Measurements from ENCODE around the gene SIRPB2. TPM values are rescaled to one million over a fixed set of nuclear protein-coding genes. Genes with fewer than 3 reads are reported as not detected.

The SIRPB2 gene
- total RNA-seq, 1 donor from 2014 or later: not detected

- peaks cover 4% of the 10 kb centered on the region for H3K9me3 Mint-ChIP-seq (ENCODE audit: unreplicated experiment)
- no peak for DNase-seq
- H3K36me3 Mint-ChIP-seq (ENCODE audit: unreplicated experiment): peaks cover 13% of the 10 kb centered on the region
- no peak overlapping the region for H3K4me3 Mint-ChIP-seq (ENCODE audit: unreplicated experiment)
- H3K27ac Mint-ChIP-seq (ENCODE audit: unreplicated experiment): no peak overlapping the region
- TF ChIP-seq CTCF (IDR thresholded peaks at IDR 0.05; ENCODE audit: partially characterized antibody, unreplicated experiment): no peak
- no peaks in the 10 kb centered on the region for H3K27me3 Mint-ChIP-seq (ENCODE audit: unreplicated experiment)
- H3K4me1 Mint-ChIP-seq (ENCODE audit: low read depth, unreplicated experiment): no peaks in the 10 kb centered on the region
Observed at GRCh38 chr20:1443085-1443484, 48.1 kb downstream of the SIRPB2 start.

- Mint-ChIP-seq H3K4me1 (ENCODE audit: low read depth, unreplicated experiment) (no peaks in the 10 kb centered on the region), H3K36me3 (ENCODE audit: unreplicated experiment) (peaks cover 13% of the 10 kb centered on the region), H3K27ac (ENCODE audit: unreplicated experiment) (no peak overlapping the region), H3K4me3 (ENCODE audit: unreplicated experiment) (no peak overlapping the region), H3K27me3 (ENCODE audit: unreplicated experiment) (no peaks in the 10 kb centered on the region), H3K9me3 (ENCODE audit: unreplicated experiment) (peaks cover 3% of the 10 kb centered on the region)
- no peak for TF ChIP-seq CTCF (IDR thresholded peaks at IDR 0.05; ENCODE audit: partially characterized antibody, unreplicated experiment)
- no peak for DNase-seq
Observed at GRCh38 chr20:1442304-1442703, 48.9 kb downstream of the SIRPB2 start.

- Mint-ChIP-seq H3K4me1 (ENCODE audit: low read depth, unreplicated experiment) (no peaks in the 10 kb centered on the region), H3K27ac (ENCODE audit: unreplicated experiment) (no peak overlapping the region), H3K36me3 (ENCODE audit: unreplicated experiment) (peaks cover 13% of the 10 kb centered on the region), H3K27me3 (ENCODE audit: unreplicated experiment) (peaks cover 3% of the 10 kb centered on the region), H3K9me3 (ENCODE audit: unreplicated experiment) (peaks cover 3% of the 10 kb centered on the region), H3K4me3 (ENCODE audit: unreplicated experiment) (no peak overlapping the region)
- no peak for DNase-seq
- no peak for TF ChIP-seq CTCF (IDR thresholded peaks at IDR 0.05; ENCODE audit: partially characterized antibody, unreplicated experiment)
Observed at GRCh38 chr20:1441133-1441532, 50.1 kb downstream of the SIRPB2 start.

- no peak for DNase-seq
- H3K9me3 Mint-ChIP-seq (ENCODE audit: unreplicated experiment): peaks cover 3% of the 10 kb centered on the region
- H3K4me3 Mint-ChIP-seq (ENCODE audit: unreplicated experiment): no peak overlapping the region
- H3K4me1 Mint-ChIP-seq (ENCODE audit: low read depth, unreplicated experiment): no peaks in the 10 kb centered on the region
- peaks cover 3% of the 10 kb centered on the region for H3K27me3 Mint-ChIP-seq (ENCODE audit: unreplicated experiment)
- peaks cover 13% of the 10 kb centered on the region for H3K36me3 Mint-ChIP-seq (ENCODE audit: unreplicated experiment)
- H3K27ac Mint-ChIP-seq (ENCODE audit: unreplicated experiment): no peak overlapping the region
- TF ChIP-seq CTCF (IDR thresholded peaks at IDR 0.05; ENCODE audit: partially characterized antibody, unreplicated experiment): no peak
Observed at GRCh38 chr20:1440024-1440423, 51.2 kb downstream of the SIRPB2 start.

GRCh38 chr20:1438361-1438760, 52.9 kb downstream of the SIRPB2 start:
- Mint-ChIP-seq H3K4me3 (ENCODE audit: unreplicated experiment) (no peak overlapping the region), H3K4me1 (ENCODE audit: low read depth, unreplicated experiment) (no peaks in the 10 kb centered on the region), H3K36me3 (ENCODE audit: unreplicated experiment) (peaks cover 13% of the 10 kb centered on the region), H3K27me3 (ENCODE audit: unreplicated experiment) (peaks cover 3% of the 10 kb centered on the region), H3K9me3 (ENCODE audit: unreplicated experiment) (peaks cover 3% of the 10 kb centered on the region), H3K27ac (ENCODE audit: unreplicated experiment) (no peak overlapping the region)
- TF ChIP-seq CTCF (IDR thresholded peaks at IDR 0.05; ENCODE audit: partially characterized antibody, unreplicated experiment): no peak
- no peak for DNase-seq

Measured in glutamatergic neuron (in vitro differentiated cells).